ENCODE results near the gene SARS1.
"Not testable (repeated sequence)": the region's sequence is repeated elsewhere in the genome, so short reads cannot be mapped to it uniquely, and the experiment has no call there.

The SARS1 gene

DNA sequence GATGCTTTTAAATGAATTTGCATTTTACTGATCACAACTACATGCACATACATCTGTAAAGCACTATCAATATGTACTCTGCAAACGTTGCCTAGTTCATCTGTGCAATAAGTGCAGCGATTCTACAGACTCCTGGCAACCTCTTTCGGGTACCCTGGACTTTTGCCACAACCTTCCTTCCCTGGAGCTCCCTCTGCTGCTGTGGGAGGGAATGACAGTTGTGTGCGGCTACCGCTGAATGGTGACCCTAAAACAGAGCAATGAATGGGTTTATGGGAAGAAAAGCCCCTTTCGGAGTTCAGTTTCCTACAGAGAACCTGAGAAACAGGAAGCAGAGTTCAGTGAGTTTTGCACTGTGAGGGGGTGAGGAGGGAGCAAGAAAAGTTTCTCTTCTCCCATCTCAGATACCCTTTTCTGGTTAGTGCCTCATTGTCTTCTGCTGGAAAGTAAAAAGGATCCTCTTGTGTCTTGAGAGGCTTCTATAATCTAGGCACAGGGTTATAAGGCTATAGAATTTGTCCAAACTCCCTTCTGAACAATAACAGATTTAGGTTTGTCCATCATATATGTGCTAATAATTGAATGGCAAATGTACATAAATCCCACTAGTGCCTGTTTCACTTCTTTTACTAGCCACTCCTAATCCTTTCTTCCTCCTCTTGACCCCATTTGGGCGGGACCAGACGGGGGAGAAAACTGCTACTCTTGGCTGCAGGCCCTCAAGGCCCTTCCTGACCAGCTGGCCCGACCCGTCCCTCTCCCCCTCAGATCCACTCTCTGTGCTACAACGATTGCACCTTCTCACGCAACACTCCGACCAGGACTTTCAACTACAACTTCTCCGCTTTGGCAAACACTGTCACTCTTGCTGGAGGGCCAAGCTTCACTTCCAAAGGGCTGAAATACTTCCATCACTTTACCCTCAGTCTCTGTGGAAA lies 19.8 kb upstream of the SARS1 start:
- DNase-seq: no peak

DNA sequence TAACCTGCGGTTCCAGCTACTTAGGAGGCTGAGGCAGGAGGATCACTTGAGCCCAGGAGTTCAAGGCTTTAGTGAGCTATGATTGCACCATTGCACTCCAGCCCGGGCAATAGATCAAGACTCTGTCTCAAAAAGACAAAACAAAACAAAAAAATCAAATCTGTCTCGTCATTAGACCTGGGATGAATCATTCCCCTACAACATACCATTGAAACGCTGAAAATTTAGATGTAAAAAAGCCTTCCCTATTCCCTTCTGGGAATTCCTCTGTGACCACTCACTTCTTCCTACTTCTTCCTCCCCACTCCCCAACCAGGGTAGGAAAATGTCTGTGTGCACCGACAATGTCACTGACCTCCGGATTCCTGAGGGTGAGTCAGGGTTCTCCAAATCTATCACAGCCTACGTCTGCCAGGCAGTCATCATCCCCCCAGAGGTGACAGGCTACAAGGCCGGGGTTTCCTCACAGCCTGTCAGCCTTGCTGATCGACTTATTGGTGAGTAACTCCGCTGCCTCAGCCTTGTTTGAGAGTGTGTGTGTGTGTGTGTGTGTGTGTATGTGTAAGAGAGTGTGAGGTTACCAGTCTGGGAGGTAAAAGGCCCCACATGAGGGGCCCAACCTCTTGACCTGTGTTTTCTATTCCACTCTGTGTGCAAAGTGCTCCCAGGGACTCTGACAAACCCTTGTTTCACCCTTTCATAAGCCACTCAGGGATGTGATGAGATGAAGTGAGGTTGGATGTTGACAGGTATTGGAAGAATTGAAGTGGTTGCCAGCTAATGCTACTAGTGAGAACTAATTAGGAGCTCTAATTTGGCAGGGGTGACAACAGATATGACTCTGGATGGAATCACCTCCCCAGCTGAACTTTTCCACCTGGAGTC lies 16.3 kb upstream of the SARS1 start:
- DNase-seq: peak; percentile 100

- peak; percentile 87 for DNase-seq
Measured at GRCh38 chr1:109198043-109198695, 15.5 kb upstream of the SARS1 start.

GRCh38 chr1:109198745-109199144 lies 15.0 kb upstream of the SARS1 start:
- no peak for DNase-seq

- DNase-seq: no peak
Measured at GRCh38 chr1:109199710-109200109, 14.0 kb upstream of the SARS1 start.

DNA sequence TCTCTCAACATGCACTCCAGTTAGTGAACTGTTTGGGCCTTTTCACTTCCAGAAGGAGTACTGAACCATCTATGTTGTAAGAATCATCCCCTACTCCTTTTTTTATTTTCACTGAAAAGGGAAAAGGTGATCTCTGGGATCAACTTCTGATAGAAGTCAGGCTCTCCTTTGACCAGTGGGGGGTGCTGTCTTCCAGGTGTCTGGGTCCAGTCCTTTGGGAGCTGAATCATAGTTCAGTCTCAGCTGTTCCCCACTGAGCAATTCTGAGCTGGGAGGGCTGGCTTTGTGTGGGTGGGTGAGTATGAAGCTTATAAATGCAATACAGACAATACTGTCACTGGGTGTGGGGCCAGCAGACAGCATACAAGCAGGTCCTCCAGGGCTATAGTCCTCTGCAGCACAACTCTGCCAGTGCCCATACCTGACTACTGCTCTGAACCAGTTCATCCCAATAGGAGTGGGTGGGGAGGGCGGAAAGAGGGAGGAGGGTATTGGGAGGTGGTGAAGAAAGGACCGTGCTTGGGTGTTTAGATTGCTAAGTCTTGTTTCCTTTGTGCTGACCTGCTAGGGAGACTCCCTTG lies 12.5 kb upstream of the SARS1 start:
- DNase-seq: peak; percentile 91

GRCh38 chr1:109204484-109204883 lies 9.2 kb upstream of the SARS1 start:
- DNase-seq: no peak

- DNase-seq: no peak
Measured at GRCh38 chr1:109206339-109206738, 7.4 kb upstream of the SARS1 start.

DNA sequence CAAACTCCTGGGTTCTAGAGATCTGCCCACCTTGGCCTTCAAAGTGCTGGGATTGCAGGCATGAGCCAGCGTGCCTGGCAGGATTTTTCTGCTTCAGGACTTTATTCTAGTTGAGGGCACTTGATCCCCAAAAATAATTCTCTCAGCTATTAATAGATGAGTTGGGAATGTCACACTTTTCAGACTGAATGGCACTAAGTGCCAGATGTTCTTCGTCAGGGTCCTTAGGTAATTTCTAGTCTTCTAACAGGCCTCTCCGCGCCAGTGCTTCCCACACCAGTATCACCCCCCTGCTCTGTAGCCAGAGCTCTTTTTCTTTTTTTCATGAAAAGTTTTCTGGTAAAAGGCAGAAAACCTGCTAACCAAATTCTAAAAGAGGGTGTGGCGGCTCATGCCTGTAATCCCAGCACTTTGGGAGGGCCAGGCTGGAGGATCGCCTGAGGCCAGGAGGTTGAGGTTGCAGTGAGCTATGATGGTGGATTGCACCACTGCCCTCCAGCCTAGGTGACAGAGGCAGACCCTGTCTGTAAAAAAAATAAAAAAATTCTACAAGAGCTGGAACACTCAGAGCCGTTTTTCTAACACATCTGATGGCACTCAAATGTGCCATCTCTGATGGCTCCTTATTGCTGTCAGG lies 6.1 kb upstream of the SARS1 start:
- DNase-seq: no peak

- DNase-seq: no peak
Measured at GRCh38 chr1:109208394-109208793, 5.3 kb upstream of the SARS1 start.

DNA sequence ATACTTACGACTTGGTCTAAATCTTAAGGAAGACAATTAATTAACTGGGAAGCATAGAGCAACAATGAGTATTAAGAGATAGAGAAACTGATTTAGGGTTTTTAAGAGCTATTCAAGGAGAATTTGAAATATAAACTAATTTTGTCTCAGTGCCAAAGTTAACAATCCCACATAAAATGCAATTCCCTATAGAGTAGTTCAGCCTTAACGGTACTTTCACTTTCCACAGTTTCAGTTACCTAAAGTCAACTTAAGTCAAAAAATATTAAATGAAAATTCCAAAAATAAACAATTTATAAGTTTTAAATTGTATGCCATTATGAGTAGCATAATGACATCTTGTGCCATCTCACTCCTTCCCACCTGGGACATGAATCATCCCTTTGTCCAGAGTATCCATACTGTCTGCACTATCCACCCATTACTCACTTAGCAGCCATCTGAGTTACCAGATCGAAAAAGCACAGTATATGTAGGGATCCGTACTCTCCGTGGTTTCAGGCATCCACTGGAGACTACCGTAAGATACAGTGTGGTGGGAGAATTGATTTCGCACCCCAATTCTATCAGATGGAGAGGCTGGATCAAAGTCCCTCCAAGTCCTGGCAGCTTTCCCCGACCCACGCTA lies 4.8 kb upstream of the SARS1 start:
- DNase-seq: peak; percentile 36

GRCh38 chr1:109210058-109210457 lies 3.7 kb upstream of the SARS1 start:
- no peak for DNase-seq

GRCh38 chr1:109213345-109213823 lies 334 bp upstream of the SARS1 start:
- DNase-seq: no peak

DNA sequence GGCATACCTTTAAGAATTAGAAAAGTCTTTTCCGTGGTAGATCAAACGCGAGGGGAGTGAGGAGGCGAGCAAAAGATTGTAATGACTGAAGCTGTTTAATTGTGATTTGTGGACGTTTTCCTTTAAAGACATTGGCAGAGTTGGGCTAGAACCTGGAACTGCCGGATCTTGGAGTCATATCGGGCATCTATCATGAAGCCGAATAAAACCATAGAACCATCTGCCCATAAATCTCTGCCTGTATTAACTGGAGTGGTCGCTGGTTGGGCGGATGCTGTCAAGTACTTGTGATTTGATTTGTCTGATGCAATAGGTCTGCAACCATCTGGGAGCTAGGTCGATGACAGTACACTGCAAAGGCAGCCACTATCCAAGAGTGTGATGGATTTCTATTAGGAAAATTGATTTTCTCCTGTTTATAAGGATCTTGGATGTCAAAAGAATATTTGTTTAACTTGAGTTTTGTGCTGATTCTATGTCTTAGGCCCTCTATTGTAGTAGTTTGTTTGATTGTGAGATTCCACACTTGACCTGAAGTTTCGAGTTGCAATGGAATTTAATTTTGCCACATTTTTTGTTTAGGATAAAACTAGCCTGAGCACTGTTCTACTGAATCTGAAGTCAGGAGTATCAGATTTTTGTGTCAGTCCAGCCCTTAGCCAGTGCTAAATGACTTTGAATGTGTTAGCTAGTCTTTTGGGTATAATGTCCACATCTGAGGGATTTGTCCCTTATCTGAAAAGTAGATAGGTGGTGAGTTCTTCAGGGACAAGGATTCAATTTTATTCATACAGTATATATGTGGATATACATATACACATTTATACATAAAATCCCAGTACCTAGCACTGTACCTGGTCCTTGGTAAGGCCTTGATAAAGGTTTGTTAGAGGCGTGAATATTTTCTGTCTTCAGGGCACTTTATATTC lies 1.2 kb downstream of the SARS1 start:
- peak; percentile 96 for DNase-seq

DNA sequence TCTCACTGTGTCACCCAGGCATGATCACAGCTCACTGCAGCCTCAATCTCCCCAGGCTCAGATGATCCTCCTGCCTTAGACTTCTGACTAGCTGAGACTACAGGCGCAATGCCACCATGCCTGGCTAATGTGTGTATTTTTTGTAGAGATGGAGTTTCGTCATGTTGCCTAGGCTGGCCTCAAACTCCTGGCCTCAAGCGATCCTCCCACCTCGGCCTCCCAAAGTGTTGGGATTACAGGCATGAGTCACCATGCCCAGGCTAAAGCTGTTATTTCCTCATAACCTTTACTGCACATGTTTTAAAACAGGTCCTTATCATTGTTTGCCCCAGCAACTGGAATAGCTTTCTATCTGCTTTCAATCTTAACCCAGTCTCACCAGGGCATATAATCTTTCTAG lies 2.9 kb downstream of the SARS1 start:
- no peak for DNase-seq

DNA sequence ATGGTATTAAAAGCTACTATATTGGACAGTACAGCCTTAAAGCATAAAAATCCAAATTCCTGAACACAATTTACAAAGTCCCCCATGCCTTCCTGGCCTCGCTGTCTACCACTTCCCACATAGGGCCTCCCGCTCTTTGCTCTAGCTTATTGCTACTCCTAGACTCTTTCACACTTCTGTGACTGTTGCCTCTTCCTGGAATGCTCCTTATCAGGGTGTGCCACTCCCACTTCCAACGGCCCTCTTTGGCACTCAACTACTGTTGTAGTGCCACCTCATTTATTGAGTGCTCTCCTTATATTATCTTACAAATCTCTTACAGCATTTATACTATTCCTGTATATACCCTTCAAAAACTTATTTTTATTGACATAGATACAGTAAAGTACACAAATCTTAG lies 4.8 kb downstream of the SARS1 start:
- no peak for DNase-seq

- not testable (repeated sequence) for DNase-seq
Measured at GRCh38 chr1:109221201-109221600, 7.5 kb downstream of the SARS1 start.

GRCh38 chr1:109225308-109225707 lies 11.6 kb downstream of the SARS1 start:
- no peak for DNase-seq

DNA sequence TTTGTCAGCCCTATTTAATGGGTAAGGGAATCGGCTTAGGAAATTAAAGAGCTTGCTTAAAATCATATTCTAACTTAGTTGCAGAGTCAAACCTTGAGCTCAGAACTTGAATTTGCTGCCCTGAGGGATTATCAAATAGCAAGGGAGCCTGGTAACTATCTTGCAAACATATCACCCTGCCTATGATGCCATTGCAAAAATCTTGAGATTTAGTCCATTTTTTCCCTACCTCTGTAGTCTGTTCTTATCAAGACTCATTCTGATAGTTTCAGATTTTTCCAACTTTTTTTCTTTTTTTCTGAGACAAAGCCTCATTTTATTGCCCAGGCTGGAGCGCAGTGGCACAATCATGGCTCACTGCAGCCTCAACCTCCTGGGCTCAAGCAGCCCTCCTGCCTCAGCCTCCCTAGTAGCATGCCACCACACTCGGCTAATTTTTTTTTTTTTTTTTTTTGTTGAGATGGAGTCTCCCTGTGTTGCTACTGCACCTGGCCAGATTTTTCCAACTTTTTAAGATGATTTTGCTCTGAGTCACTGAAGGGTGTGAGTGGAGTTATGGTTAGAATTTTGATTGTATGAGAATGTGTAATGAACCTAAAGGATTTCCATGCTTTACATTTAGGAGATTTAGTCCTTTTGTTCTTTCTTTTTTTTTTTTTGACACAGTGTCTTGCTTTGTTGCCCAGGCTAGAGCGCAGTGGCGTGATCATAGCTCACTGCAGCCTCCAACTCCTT lies 12.2 kb downstream of the SARS1 start:
- peak; percentile 37 for DNase-seq

- no peak for DNase-seq
Measured at GRCh38 chr1:109228167-109228566, 14.4 kb downstream of the SARS1 start.

Data from fibroblast of skin of right biceps (primary cell).